Medulla oblongata (tissue), 1 donor: ENCODE data around the gene ARID5A.
"Not testable (repeated sequence)": the region's sequence is repeated elsewhere in the genome, so short reads cannot be mapped to it uniquely, and the experiment has no call there.

ENCODE experiments used
- DNase-seq: peaks from one replicate; pipeline ENCODE4 v3.0.0-alpha.2; 2015; ENCODE audit errors: extremely low spot score

The ARID5A gene

GRCh38 chr2:96555146-96555610, 18.6 kb downstream of the ARID5A start:
- DNase-seq = no peak

DNA sequence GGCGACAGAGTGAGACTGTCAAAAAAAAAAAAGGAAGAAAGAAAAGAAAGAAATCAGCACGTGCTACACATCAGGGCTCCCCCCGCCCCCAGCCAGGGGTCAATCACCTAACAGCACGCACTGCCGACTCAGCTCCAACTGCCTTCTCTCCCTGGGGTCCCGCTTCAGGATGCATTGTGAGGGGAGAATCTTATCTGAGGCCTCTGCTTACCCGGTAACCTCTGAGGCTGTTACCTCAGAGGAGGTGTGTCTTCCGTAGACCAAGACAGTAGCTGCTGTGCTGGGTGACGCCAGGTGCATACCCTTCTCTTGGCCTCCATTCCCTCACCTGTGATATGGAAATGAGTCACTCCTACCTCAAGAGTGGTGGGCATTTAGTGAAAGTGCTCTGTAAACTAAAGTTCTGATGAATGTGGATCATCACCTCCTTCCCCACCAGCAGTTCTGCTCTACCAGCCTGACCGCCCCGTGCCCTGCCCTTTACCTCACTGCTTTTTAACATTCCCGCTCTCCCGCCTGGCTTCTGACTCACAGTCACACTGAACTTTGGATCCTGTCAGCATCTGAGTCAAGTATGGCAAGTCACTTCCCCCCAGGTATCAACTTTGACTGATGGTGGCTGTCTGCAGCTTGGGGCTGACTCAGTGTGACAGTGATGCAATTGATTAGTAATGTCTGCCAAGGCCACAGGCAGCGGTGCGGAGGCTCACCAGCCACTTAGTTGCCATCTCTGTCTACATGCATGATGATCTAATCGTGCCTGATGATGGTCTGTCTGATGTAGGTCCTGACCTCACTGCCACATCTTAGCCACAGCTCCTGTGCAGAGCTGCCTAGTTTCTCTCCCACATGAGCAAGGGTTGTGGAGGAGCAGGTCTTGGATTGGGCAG, 20.1 kb downstream of the ARID5A start:
- DNase-seq = no peak

- DNase-seq = not testable (repeated sequence)
Measured at GRCh38 chr2:96557421-96557820, 20.9 kb downstream of the ARID5A start.

- DNase-seq = no peak
Measured at GRCh38 chr2:96558061-96558460, 21.5 kb downstream of the ARID5A start.

DNA sequence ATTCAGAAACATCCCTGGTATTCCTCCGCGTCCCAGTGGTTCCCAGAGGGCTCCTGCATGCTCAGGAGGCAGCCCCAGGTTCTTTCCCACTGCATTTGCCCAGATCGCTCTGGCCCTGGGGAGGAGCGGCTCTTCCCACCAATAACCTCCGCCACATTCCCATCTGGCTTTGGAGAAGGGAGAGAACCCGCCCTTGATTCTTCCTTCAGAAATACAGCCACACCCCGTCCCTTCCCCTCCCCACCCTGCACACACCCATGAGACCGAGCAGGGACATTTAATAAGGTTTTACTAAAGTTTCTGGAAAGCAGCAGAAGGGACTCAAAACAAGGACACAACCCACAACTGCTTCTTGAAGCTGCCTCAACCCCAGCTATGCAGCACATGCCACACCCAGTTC, 21.9 kb downstream of the ARID5A start:
- DNase-seq = no peak

GRCh38 chr2:96564026-96564425, 27.5 kb downstream of the ARID5A start:
- no peak for DNase-seq

- DNase-seq = no peak
Measured at GRCh38 chr2:96564563-96564962, 28.0 kb downstream of the ARID5A start.

DNA sequence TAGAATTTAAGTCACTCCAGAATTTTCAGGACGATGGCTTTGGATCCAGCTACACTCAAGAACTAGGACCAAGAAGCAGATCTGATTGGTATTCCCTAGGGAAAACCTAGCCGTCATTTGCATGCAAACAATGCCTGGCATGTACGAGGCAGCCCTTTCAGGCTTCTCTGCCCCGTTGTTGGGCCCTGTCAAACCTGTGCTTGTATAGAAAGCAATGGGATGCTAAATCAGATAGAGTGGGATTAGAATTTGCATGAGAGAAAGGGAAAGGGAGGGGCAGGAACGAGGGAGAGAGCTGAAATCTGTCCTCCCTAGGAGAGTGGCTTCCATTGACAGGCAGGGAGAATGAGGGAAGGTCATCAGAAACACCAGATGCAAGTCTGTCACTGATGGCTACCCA, 28.6 kb downstream of the ARID5A start:
- no peak for DNase-seq

GRCh38 chr2:96568094-96568493, 31.5 kb downstream of the ARID5A start:
- DNase-seq = no peak

GRCh38 chr2:96574364-96574763, 37.8 kb downstream of the ARID5A start:
- DNase-seq = no peak

DNA sequence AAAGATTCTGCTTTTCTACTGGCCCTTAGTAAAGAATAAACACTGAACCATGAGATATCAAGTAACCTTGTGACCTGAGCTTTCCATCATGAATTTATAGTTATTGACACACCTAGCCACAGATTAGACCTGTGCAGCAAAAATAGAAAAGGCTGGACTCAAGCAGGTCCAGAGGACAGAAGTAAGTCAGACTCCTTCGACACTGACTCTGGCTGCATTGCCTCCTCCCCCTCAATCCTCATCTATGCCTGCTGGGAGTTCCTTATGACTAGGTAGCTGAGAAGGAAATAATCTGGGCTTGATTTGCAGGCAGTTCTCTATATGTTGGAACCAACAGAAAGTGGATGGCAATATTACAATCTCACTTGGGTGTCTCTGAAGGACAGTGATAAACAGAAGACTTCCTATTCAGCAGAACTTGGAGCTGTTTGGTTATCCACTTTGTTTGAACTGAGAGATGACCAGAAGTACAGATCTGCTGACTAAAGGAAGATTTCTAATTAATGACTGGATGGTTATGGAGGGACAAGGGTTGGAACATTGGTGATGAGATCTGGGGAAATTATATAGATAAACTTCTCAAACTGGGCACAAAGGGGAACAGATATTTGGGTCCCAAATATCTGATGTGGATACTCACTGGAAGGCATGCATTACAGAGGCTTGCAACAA, 39.4 kb downstream of the ARID5A start:
- no peak for DNase-seq

- no peak for DNase-seq
Measured at GRCh38 chr2:96577501-96577900, 40.9 kb downstream of the ARID5A start.

DNA sequence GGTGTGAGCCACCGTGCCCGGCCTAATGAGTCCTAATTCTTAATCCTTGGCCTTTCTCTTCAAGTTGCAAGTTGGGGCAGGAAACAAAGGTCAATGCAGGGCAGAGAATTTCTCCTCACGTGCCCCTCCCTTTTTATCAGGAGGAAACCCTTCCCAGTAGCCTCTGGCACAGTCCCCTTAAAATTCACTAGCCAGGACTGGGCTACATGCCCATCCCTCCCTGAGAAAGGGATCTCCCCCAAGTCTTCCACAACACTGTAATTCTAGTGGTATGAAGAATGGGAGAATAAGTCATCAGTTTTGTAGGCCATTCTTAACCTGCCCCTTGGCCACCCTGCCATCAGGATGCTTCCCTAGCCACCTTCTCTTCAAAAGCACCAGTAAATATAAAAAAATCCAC, 42.2 kb downstream of the ARID5A start:
- no peak for DNase-seq

DNA sequence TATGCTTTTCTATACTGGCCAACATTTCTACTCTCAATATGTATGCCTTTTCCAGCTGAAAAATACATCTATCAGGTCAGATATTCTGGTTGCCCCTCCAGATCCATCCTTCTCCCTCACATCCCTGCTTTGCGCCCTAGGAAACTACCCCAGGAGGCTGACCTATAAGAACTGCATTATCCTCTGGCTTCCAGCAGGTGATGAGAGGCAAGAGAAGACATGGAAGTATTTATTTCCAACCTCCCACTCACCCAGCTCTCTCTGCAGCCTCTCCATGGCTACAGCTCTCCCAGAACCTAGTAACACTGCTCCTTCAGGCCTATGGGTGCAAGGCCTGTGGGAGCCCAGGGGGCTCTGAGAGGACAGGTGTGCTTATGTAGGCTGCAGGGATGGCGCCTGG, 42.9 kb downstream of the ARID5A start:
- no peak for DNase-seq

- no peak for DNase-seq
Measured at GRCh38 chr2:96580771-96581170, 44.2 kb downstream of the ARID5A start.

DNA sequence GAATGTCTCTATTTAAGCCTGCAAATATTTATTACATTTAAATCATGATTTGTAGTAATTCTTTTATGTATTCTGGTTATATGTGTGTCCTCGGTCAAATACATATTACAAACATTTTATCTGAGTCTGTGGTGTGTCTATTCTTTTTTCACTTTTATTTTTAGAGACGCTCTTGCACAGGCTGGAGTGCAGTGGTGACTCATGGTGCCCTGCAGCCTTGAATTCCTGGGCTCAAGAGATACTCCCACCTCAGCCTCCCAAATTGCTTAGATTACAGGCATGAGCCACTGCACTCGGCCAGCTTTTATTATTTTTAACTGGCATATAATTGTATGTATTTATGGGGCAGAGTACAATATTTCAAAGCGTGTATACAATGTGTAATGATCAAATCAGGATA, 47.5 kb downstream of the ARID5A start:
- DNase-seq = no peak

- DNase-seq = no peak
Measured at GRCh38 chr2:96587843-96588242, 51.3 kb downstream of the ARID5A start.

DNA sequence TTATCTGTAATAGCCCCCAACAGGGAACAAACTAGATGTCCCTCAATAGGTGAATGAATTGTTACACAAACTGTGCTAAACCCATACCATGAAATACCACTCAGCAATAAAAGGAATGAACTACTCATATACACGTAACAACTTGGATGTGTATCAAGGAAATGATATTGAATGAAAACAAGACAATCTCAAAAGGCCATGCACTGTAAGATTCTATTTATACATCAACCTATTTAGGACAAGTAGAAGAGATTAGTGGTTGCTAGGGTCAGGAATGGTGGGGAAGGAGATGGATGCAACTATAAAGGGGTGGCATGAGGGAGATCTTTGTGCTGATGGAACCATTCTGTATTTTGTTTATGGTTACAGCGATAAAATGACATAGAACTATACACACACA, 54.5 kb downstream of the ARID5A start:
- DNase-seq = no peak

GRCh38 chr2:96591494-96591893, 54.9 kb downstream of the ARID5A start:
- no peak for DNase-seq

DNA sequence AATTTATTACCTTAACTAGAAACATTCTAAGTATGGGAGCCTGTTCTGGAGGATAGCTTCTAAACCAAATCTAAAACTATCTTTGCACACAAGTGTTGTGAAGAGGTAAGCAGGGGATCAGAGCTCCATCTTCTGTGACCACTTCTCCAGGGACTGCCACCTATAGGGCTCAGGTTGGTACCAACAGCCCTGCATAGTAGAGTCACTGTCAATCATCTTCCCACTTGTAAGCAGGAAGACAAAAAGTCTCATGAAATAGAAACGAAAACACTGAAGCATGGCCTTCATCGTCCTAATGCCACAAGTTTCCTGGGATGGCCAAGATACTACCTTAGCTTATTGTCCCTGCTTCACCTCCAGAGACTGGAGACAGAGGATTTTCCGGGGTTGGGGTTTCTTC, 57.7 kb downstream of the ARID5A start:
- no peak for DNase-seq

DNA sequence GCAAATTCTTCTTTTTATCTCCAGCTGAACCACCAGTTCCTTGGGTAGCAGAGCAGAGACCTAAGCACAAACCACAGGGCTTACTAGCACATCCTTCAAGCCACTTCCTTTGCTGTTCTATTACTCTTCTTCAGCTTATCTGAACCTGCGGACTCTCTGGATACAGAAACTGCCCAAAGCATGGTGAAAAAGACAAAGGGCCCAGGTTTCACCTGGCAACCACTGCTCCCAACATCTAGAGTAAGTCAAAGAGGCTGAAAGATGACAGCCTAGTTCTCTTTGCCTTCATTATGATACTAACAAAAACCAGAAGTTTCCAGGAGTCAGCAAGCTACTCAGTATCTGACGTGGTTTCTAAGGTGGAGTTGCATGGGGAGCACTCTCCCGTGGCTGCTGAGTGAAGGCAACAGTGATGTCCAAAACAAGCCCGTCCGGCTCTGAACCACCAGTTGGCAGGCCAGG, 58.2 kb downstream of the ARID5A start:
- no peak for DNase-seq

DNA sequence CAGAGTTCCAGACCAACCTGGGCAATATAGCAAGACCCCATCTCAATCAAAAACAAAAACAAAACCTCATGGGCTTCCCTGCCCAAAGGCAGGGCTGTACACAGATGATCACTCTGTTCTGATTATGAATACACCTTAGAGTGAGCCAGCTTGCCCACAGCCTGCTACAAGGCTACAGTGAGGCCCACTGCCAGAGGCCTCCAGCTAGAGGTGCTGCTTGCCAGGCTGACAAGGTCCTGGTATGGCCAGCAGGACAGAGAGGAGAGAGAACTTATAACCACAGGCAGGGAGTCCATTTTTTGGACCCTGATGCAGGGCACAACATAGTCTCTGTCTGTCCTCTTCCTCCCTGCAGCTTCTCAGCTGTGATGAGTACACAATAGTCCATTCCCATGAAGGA, 60.0 kb downstream of the ARID5A start:
- no peak for DNase-seq

DNA sequence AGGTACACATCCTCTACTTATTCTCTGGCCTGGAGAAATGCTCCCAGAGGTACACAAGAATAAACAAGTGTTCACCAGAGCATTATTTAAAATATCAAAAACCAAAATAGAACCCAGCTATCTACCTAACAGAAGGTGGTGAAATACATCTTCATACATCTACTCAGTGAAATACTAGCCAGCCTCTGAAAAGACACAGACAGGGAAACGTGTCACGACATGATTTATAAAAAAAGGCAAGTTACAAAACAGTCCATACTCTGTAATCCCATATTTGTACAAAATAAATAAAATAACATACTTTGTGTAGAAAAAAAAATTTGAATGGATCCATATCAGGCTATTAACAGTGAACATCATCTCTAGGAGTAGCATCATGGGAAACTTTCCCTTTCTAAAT, 63.4 kb downstream of the ARID5A start:
- DNase-seq = no peak
